Immature natural killer cell (primary cell): ENCODE data around the gene EVX2. TPM values are rescaled to one million over a fixed set of nuclear protein-coding genes. Genes with fewer than 3 reads are reported as not detected.
A peak's percentile ranks its signal among the peaks of the same experiment; 100 is the strongest.

ENCODE experiments used
- DNase-seq, 3 donors: peaks; one replicate each; pipeline ENCODE4 v3.0.0; 2022; ENCODE audit warnings: mixed read lengths in 1 of 3
- H3K27ac Mint-ChIP-seq, 6 donors: one replicate each; pipeline ENCODE4 v1.8.0; 2020; ENCODE audit warnings: mixed read lengths in 6 of 6, mild to moderate bottlenecking in 5 of 6, inconsistent platforms in 4 of 6, moderate library complexity in 3 of 6
- H3K27me3 Mint-ChIP-seq, 3 donors: one replicate each; pipeline ENCODE4 v1.8.0; 2020 to 2021; ENCODE audit warnings: low read depth in 3 of 3, mild to moderate bottlenecking in 3 of 3, mixed read lengths in 3 of 3, moderate library complexity in 3 of 3, inconsistent platforms in 1 of 3
- H3K36me3 Mint-ChIP-seq, 3 donors: one replicate each; pipeline ENCODE4 v1.8.0; 2020; ENCODE audit warnings: mixed read lengths in 3 of 3, inconsistent platforms in 2 of 3, mild to moderate bottlenecking in 2 of 3
- H3K4me1 Mint-ChIP-seq, 2 donors: one replicate each; pipeline ENCODE4 v1.8.0; 2020; ENCODE audit warnings: inconsistent platforms in 2 of 2, mild to moderate bottlenecking in 2 of 2, mixed read lengths in 2 of 2, moderate library complexity in 1 of 2
- H3K4me3 Mint-ChIP-seq, 5 donors: one replicate each; pipeline ENCODE4 v1.8.0; 2020; ENCODE audit warnings: mild to moderate bottlenecking in 5 of 5, mixed read lengths in 5 of 5, inconsistent platforms in 3 of 5, moderate library complexity in 3 of 5
- H3K9me3 Mint-ChIP-seq, 6 donors: one replicate each; pipeline ENCODE4 v1.8.0; 2020; ENCODE audit warnings: mild to moderate bottlenecking in 6 of 6, mixed read lengths in 6 of 6, inconsistent platforms in 4 of 6, moderate library complexity in 3 of 6
- polyA plus RNA-seq, 3 donors: library from polyadenylated mRNA; unstranded; fragments of 300-500 nt; fragmentation: Illumina TruSeq; gene quantifications; one replicate each; pipeline ENCODE4 v1.2.3, GENCODE V29; 2021

EVX2 gene
- polyA plus RNA-seq, 3 donors from 2014 or later: not detected

DNA sequence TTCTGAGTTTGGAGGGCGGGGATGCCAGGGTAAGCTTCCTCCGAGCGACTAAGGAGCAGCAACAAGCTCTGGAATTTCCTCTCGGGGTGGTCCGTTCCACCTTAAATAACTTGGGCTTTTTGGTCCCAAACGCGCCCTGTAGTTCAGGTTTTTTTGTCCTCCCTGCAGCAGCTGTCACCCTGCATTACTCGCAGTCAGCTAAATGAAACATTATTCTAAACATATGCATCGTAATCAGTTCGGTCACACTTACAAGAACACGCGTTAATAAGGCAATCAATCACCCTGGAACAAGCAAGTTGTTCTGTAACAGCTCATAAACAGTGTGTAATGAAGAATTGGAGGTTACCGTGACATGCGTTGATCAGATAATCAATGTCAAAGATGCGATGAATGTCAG lies 8.3 kb downstream of the EVX2 start:
- peaks cover 58 to 63% (median 59%) of the 10 kb centered on the region in 3 donors for H3K27me3 Mint-ChIP-seq
- no peak overlapping the region for H3K27ac Mint-ChIP-seq
- H3K4me1 Mint-ChIP-seq: peaks cover 6 to 14% of the 10 kb centered on the region in 2 donors
- DNase-seq: no peak
- H3K36me3 Mint-ChIP-seq: peaks cover 0 to 6% (median 3%) of the 10 kb centered on the region in 3 donors
- H3K4me3 Mint-ChIP-seq: peak overlapping the region in 1 of 5 donors; percentile 13
- peaks cover 0 to 54% (median 19%) of the 10 kb centered on the region in 6 donors for H3K9me3 Mint-ChIP-seq

DNA sequence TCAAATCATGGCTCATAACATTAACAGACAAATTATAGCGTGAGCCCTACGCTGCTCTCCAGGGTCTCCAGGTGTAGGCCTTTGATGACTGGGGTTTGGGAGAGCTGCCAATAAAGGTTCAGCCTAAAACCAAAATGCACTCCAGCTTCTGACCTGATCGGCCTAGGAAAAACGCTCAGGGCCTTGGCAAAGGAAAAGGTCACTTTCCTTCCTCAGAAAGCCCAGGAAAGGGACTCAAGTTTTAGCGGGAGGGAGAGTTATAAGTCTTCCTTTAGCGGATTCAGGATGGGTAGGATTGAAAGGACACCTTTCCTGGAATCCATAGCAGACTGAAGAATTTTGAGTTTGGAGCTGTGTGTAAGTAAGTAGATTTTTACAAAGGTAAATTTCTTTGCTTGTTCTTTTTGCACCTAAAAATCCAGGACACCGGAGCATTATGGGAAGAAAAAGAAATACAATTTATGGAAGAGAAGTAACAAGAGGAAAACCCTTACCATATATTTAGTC lies 8.8 kb downstream of the EVX2 start:
- peaks cover 6 to 14% of the 10 kb centered on the region in 2 donors for H3K4me1 Mint-ChIP-seq
- H3K4me3 Mint-ChIP-seq: no peak overlapping the region
- no peak for DNase-seq
- H3K9me3 Mint-ChIP-seq: peaks cover 0 to 54% (median 19%) of the 10 kb centered on the region in 6 donors
- H3K27me3 Mint-ChIP-seq: peaks cover 61 to 64% (median 61%) of the 10 kb centered on the region in 3 donors
- H3K36me3 Mint-ChIP-seq: peaks cover 0 to 6% (median 3%) of the 10 kb centered on the region in 3 donors
- no peak overlapping the region for H3K27ac Mint-ChIP-seq

DNA sequence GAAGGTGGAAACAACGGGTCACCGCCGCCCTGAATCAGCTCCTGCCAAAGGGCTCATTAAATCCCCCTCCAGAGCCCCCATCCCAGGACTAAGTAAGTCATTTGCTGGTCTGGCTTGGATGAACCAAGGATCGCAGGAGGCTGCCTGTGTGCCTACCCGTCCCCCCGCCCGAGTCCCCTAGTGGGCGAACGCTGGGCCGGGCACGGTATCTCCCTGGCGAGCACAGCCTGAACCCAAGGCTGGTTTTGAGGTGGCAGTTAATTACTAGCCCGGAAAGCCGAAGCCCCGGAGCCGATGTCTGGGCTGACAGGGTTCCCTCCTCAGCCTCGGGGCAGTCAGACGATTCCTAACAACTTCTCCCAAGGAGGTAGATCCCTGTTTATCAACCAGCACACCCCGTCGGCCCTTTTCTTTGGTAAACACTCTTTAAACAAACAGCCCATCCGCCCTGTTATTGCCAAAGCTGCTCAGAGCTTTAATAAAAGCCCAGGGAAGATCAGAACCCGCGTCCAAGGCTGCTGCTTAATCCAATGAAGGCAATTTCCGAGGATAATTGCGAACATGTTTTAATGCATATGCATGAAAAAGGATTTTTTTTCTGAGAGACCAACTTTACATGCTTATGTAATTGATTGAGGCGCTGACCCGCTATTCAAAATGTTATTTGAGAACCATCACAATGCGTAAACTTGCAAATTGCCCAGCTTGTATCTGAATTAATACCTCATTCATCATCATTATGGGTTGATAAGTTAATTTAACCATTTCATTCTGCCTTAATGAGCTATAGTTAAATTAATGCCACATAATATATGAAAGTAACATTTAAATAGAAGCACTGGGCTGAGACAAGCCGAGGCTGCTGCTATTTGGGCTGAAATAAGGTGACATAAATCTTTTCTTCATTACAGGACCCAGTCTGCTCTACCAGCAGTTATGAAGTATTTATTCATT lies 10.5 kb downstream of the EVX2 start:
- H3K36me3 Mint-ChIP-seq: peaks cover 0 to 3% (median 0%) of the 10 kb centered on the region in 3 donors
- H3K9me3 Mint-ChIP-seq: peaks cover 0 to 40% (median 7%) of the 10 kb centered on the region in 6 donors
- H3K4me3 Mint-ChIP-seq: no peak overlapping the region
- H3K27me3 Mint-ChIP-seq: peaks cover 47 to 57% (median 51%) of the 10 kb centered on the region in 3 donors
- H3K27ac Mint-ChIP-seq: no peak overlapping the region
- H3K4me1 Mint-ChIP-seq: no peaks in the 10 kb centered on the region
- DNase-seq: no peak

DNA sequence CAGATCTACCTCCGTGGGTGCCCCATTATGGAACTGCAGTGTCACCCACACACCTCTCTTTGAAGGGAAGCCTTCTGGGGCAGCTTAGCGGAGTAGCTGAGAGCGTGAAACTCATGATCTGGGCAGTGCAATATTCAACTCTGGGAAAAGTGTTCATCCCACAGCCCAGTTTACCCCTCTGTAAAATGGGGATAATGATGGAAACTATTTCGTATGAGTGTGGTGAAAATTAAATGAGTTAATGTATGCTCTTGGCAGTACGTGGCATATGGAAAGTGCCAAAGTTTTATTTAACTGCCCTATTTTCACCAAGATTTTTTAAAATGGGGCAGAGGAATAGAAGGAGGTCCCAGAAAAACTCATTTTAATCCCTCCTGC lies 11.5 kb downstream of the EVX2 start:
- Mint-ChIP-seq H3K9me3 (peaks cover 0 to 37% (median 7%) of the 10 kb centered on the region in 6 donors), H3K27ac (no peak overlapping the region)

DNA sequence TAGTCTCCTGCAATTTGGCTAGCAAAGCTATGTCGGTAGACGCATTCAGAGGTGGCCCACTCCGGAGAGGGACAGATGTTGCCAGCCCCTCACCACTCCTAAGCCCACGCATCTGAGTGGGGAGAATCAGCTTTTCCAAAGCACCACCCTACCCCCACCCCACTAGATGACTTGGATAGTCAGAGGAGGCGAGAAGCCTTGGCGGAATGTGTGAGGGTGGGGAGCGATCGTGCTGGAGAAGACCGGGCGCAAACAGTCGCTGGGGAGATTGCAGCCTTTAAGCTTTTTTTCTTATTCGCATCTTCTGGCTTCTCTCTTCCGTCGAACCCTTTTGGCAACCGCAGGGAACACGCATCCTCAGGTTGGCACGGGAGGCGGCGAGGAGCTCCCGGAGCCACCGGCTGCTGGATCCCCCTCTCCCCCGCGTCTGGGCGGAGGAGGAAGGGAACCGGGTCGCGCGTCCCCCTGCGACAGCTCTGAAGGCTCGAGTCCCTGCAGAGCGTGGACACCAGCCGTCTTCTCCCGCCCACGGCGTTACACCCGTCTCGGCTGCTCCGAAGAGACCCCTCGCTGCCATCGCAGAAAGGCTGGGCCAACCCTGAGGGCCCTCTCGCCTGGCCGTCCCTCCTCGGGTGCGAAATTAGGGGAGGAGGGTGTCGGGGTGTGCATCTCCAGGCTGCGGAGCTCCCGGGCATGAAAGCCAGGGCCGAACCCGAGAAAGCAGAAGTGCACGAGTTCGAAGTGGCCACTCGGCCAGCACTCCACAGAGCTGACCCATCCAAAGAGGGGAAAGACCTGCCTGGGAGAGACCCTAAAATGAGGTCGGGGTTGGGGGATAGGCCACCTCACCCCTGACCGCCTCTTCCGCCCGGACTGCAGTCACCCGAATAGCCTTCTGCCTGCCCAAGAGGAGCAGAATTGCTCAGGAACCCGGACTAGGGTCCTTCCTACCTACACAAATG lies 12.2 kb downstream of the EVX2 start:
- Mint-ChIP-seq H3K4me3 (no peak overlapping the region), H3K36me3 (peaks cover 0 to 3% (median 0%) of the 10 kb centered on the region in 3 donors)

More for the DNA sequence above, 11.5 kb downstream of the EVX2 start:
- H3K4me3 Mint-ChIP-seq: no peak overlapping the region
- H3K36me3 Mint-ChIP-seq: peaks cover 0 to 3% (median 0%) of the 10 kb centered on the region in 3 donors
- peaks cover 46 to 52% (median 47%) of the 10 kb centered on the region in 3 donors for H3K27me3 Mint-ChIP-seq
- no peaks in the 10 kb centered on the region for H3K4me1 Mint-ChIP-seq
- no peak for DNase-seq

DNA sequence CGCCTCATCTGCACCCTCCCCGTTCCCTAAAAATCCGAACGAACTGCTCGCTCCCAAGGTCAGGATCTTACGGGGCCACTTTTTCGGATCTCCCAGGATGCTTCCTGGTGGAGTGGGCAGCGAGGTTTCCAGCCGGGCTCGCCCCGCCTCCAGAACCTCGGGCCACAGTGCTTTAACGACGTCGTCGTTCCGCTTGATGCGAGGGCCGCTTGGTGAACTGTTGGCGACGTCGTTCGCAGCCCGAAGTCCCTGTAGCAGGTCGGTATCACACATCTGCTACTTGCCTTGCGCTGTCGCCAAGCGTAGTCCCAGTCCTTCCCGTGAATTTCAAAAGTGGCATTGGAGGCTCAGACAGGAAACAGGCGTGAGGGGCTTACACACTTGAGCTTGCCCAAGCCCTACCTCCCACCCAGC lies 15.3 kb downstream of the EVX2 start:
- Mint-ChIP-seq H3K36me3 (peaks cover 0 to 3% (median 0%) of the 10 kb centered on the region in 3 donors), H3K4me1 (no peaks in the 10 kb centered on the region), H3K4me3 (no peak overlapping the region), H3K27me3 (peaks cover 28 to 33% (median 29%) of the 10 kb centered on the region in 3 donors), H3K9me3 (peaks cover 0 to 13% (median under 1%) of the 10 kb centered on the region in 6 donors), H3K27ac (no peak overlapping the region)
- DNase-seq: no peak

More for the DNA sequence above, 12.2 kb downstream of the EVX2 start:
- Mint-ChIP-seq H3K4me1 (no peaks in the 10 kb centered on the region), H3K27me3 (peaks cover 42 to 48% (median 47%) of the 10 kb centered on the region in 3 donors), H3K9me3 (peaks cover 0 to 34% (median 6%) of the 10 kb centered on the region in 6 donors), H3K27ac (no peak overlapping the region)
- DNase-seq: no peak

DNA sequence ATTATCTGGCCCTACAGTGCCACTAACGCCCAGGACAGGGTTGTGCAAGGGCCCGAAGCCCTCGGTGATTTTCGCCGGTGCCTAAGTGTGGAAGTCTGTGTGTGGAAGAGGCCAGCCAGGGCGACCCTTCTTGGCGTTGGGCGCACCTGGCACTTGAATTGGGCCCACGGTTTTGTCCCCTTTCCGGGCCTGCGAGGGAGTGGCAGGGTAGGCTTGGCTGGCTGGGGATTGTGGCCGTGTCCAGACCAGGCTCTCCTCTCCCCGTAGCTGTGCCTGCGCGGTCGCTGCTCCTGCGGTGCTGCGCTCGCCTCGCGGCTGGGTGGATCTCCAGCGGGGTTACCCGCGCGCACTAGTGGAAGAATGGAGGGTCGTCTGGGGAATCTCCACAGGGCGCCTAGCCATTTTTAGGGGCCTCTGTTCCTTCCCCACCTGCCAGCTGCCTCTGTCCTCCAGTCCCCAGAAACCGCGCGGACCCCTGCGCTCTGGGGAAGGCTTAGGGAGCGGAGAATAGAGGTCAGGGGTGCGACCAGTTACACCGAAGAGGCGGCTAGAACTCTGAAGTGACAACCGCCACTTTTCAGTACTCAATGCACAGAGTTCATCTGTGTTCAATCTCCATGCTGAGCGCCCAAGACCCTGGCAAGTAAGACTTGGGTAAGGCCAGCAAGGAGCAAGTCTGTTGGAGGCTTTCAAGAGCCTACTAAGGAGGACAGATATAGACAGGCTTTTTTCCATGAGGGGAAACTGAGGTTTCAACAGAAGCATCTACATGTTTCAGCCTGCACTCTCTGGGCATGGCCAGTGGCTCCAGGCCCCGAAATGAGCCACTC lies 16.0 kb downstream of the EVX2 start:
- H3K36me3 Mint-ChIP-seq: peaks cover 0 to 3% (median 0%) of the 10 kb centered on the region in 3 donors
- H3K9me3 Mint-ChIP-seq: peaks cover 0 to 7% (median under 1%) of the 10 kb centered on the region in 6 donors
- peaks cover 24 to 27% (median 26%) of the 10 kb centered on the region in 3 donors for H3K27me3 Mint-ChIP-seq
- H3K4me1 Mint-ChIP-seq: no peaks in the 10 kb centered on the region
- no peak for DNase-seq
- H3K4me3 Mint-ChIP-seq: peak overlapping the region in 1 of 5 donors; percentile 53
- H3K27ac Mint-ChIP-seq: no peak overlapping the region

DNA sequence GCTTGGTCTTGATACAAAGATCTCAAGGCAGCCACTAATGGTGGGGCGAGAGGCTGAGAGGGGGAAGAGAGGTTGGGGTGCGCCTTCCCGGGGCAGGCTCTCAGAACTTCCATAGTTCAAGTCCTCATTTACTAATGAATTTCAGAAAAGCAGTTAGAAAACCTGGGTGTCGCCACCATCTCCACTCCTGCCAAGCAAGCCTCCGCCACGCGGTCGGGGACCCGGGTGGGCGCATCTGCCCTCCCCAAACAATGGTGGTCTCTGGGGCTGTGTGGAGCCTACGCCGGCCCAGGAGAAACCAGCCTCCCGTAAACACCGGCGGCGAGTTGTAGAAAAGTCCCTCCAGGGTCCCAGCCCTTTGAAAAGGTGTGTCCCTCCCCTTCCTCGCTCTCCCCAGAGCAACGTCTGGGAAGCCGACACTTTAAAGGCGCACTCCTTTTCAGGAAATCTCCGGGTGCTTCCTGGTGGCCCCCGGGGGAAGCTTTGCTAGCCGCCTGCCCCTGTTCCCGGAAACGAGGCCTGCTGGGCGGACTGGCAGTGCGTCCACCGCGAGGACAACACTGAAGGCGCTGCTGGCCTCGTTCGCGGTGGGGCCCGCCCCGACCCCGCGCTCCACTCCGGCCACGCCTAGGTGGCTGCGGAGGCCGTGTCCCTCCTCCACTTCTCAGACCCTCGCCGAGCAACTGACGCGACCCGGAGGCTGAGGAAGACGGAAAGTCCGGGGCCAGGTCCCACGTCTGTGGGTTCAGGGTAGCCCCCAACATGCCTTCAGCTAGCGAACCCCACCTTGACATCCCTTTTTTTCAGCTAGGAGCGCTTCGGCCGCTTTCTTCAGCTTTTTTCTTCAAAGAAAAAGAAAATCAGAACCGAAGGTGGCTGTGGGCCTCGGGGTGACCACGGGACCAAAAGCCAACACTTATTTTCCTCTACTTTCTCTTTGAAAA lies 16.8 kb downstream of the EVX2 start:
- Mint-ChIP-seq H3K4me3 (peak overlapping the region in 1 of 5 donors; percentile 53), H3K36me3 (no peaks in the 10 kb centered on the region), H3K27me3 (peaks cover 16 to 26% (median 23%) of the 10 kb centered on the region in 3 donors), H3K27ac (no peak overlapping the region), H3K4me1 (no peaks in the 10 kb centered on the region), H3K9me3 (peaks cover 0 to 2% (median 0%) of the 10 kb centered on the region in 6 donors)
- no peak for DNase-seq

DNA sequence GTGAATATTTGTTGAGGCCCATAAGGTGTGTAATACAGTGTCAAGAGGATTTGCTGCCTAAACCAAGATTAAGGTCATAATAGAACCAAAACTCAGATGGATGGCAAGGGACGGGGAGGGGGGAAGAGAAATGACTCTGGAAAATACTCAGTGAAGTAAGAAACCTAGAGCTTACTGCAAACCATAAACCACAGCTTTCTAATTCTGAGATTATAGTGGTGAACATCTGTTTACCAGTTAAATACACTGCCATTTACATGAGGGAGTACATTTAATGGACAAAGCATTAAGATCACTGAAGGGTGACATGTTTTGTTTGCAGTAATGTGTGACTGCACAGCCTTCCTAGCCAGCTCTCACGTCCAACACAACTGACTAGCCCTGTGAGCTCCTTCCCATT lies 19.8 kb downstream of the EVX2 start:
- Mint-ChIP-seq H3K4me1 (no peaks in the 10 kb centered on the region), H3K27ac (no peak overlapping the region), H3K9me3 (peaks cover 0 to 2% (median 0%) of the 10 kb centered on the region in 6 donors), H3K4me3 (no peak overlapping the region), H3K27me3 (peaks cover 10 to 16% (median 13%) of the 10 kb centered on the region in 3 donors), H3K36me3 (no peaks in the 10 kb centered on the region)
- DNase-seq: no peak

DNA sequence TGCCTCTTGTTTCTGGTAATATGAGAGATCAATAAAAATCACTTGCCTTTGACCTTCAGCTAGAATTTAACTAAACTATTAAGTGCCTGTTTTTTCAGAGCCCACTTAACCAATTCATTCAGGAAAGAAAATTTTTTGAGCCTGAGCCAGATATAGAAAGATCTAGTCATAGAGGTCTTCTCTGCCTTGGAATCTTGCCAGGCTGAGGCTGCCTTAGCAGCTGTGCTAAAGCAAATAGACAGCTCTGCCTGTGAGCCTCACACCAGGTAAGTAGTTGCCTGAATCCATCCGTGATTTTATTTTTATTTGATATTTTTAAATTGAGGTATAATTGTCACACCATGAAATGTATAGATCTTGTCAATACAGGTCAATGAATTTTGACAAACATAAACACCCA lies 27.4 kb downstream of the EVX2 start:
- H3K36me3 Mint-ChIP-seq: no peaks in the 10 kb centered on the region
- DNase-seq: no peak
- H3K27ac Mint-ChIP-seq: no peak overlapping the region
- H3K27me3 Mint-ChIP-seq: peaks cover 5 to 15% (median 6%) of the 10 kb centered on the region in 3 donors
- H3K4me3 Mint-ChIP-seq: no peak overlapping the region
- H3K4me1 Mint-ChIP-seq: no peaks in the 10 kb centered on the region
- H3K9me3 Mint-ChIP-seq: peaks cover 0 to 4% (median 0%) of the 10 kb centered on the region in 6 donors

DNA sequence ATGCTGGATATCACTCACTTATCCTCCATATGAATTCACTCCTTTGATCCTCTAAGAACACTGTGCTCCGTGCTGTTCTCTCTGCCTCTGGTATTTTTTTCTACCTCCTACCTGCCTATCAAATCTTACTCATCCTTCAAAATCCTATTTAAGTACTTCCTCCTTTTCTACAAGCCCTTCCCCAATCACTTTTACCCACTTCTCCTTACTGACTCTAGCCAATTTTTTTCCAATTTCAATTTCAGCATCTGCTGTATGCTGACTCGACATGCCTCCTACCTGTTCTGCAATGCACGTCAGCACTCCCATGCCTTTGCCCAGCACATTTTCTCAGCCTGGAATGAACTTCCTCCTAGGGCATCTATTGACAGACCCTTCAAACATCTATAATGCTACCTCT lies 44.4 kb downstream of the EVX2 start:
- Mint-ChIP-seq H3K9me3 (peaks cover 0 to 5% (median 0%) of the 10 kb centered on the region in 6 donors), H3K27me3 (peaks cover 4 to 10% (median 6%) of the 10 kb centered on the region in 3 donors), H3K4me1 (no peaks in the 10 kb centered on the region), H3K36me3 (no peaks in the 10 kb centered on the region), H3K27ac (no peak overlapping the region), H3K4me3 (no peak overlapping the region)
- DNase-seq: no peak

DNA sequence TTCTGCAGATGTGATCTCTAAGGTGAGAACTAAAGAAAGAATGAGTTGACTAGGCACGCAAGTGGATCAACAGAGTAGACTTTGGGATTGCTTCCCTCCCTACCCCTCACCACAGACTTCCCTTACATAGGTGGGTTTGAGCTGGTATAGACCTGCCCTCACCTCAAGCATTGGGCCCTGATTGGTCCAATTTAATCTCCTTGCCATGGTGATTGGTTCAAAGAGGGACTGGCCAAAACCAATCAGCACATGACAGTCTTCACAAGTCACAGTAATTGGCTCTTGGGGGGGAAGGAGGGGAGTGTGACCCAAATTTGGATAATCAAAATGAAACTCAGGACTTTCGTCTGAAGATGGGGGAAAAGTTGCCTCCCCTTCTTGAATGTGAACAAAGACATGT lies 45.1 kb downstream of the EVX2 start:
- no peak overlapping the region for H3K27ac Mint-ChIP-seq
- H3K4me3 Mint-ChIP-seq: no peak overlapping the region
- no peaks in the 10 kb centered on the region for H3K36me3 Mint-ChIP-seq
- H3K27me3 Mint-ChIP-seq: peaks cover 4 to 10% (median 6%) of the 10 kb centered on the region in 3 donors
- DNase-seq: no peak
- no peaks in the 10 kb centered on the region for H3K4me1 Mint-ChIP-seq
- H3K9me3 Mint-ChIP-seq: peaks cover 0 to 5% (median 0%) of the 10 kb centered on the region in 6 donors
